SH-SY5Y (cell line): ENCODE data around the gene CNTN4.

Source experiments
- GATA2 ChIP-seq: IDR thresholded peaks from 2 replicates; pipeline ENCODE4 v1.6.1; 2011; ENCODE audit warnings: mild to moderate bottlenecking, low read depth, low read length
- GATA3 ChIP-seq: IDR thresholded peaks from 2 replicates; pipeline ENCODE4 v1.6.1; 2011; ENCODE audit warnings: low read depth, mild to moderate bottlenecking, low read length, moderate library complexity

DNA sequence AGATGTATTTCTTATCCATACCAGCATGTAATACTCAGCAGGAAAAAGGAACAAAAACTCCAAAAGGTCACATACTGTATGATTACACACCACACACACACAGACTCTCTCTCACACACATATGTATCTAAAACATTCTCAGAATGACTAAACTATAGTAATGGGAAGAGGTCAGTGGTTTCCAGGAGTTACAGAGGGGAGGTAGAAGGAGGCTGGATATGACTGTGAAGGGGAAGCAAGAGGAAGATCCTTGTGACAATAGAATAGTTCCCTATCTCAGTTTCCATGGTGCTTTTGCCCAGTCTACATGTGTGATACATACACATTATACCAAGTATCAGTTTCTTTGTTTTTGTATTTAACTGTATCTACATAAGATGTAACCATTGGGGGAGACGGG, 821.4 kb downstream of the CNTN4 start:
- TF ChIP-seq GATA2 (no peak), GATA3 (no peak)
